ENCODE results near the gene MYH16.
"Not testable (repeated sequence)": the region's sequence is repeated elsewhere in the genome, so short reads cannot be mapped to it uniquely, and the experiment has no call there.

Gene MYH16

DNA sequence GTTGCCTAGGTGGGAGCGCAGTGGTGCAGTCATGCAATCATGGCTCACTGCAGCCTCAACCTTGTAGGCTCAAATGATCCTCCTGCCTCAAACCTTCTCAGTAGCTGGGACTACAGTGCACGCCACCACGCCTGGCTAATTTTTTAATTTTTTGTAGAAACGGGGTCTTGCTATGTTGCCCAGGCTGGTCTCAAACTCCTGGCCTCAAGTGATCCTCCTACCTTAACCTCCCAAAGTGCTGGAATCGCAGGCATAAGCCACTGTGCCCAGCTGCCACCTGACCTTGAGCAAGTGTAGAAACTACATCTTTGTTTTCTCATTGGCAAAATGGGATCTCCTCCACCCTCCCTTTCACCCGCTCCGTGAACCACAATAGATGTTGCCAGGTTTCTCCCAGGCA, 15.0 kb upstream of the MYH16 start:
- H3K4me3 ChIP-seq (ENCODE audit: extremely low read depth, insufficient read depth, low read length, poor library complexity, severe bottlenecking), result no peak overlapping the region
- no peaks in the 10 kb centered on the region for H3K9me3 ChIP-seq (ENCODE audit: control insufficient read depth, low read length)
- 87 to 92% methylated on average over 7 of the region's 7 CpGs for WGBS, 2 experiments (ENCODE audit: insufficient coverage in 2 of 2)
- no peaks in the 10 kb centered on the region for H3K4me1 ChIP-seq (ENCODE audit: control insufficient read depth, insufficient read depth, low read length, poor library complexity, severe bottlenecking)
- no peaks in the 10 kb centered on the region for H3K36me3 ChIP-seq (ENCODE audit: control insufficient read depth, insufficient read depth, low read length)
- no peak overlapping the region for H3K27ac ChIP-seq (ENCODE audit: low read depth, low read length, severe bottlenecking)

DNA sequence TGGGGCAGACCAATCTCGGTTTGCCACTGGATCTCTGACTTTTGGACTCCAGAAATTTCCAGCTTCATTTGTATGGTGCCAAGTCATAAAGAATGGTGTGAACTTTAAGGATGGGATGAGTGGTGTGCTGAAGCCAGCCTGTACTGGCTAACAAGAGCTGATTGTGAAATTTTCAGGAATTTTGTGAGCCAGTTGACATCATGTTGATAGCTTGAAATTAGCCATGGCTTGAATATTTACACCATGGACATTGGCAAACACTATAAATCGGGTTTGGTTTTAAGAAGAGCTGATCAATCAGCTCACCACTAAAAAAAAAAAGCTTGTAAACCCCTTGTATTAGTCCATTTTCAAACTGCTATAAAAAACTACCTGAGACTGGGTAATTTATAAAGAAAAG, 14.1 kb upstream of the MYH16 start:
- WGBS, 2 experiments (ENCODE audit: insufficient coverage in 2 of 2), result 86% methylated on average over 1 of the region's 2 CpGs; no CpG with 5 or more reads in 1 of the 2 experiments
- H3K9me3 ChIP-seq (ENCODE audit: control insufficient read depth, low read length), result no peaks in the 10 kb centered on the region
- H3K4me3 ChIP-seq (ENCODE audit: extremely low read depth, insufficient read depth, low read length, poor library complexity, severe bottlenecking), result no peak overlapping the region
- no peak overlapping the region for H3K27ac ChIP-seq (ENCODE audit: low read depth, low read length, severe bottlenecking)
- no peaks in the 10 kb centered on the region for H3K4me1 ChIP-seq (ENCODE audit: control insufficient read depth, insufficient read depth, low read length, poor library complexity, severe bottlenecking)
- H3K36me3 ChIP-seq (ENCODE audit: control insufficient read depth, insufficient read depth, low read length), result no peaks in the 10 kb centered on the region

DNA sequence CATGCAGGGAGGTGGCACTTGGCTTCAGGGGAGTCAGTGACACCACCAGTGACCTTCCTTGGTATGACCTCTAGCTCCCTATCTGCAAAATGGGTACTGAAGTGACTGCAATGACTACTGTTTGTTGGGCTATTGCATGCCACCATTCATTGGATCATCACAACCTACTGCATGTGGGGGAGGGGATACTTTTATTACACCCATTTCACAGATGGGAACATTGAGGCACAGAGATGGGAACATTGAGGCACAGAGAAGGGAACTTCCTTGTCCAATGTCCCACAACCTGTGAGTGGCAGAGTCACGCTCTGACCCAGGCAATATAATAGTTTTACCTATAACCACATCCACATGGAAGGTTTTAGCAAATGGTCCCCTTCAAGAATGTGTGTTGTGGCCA, 12.2 kb upstream of the MYH16 start:
- no peak overlapping the region for H3K27ac ChIP-seq (ENCODE audit: low read depth, low read length, severe bottlenecking)
- no peaks in the 10 kb centered on the region for H3K9me3 ChIP-seq (ENCODE audit: control insufficient read depth, low read length)
- H3K4me1 ChIP-seq (ENCODE audit: control insufficient read depth, insufficient read depth, low read length, poor library complexity, severe bottlenecking), result no peaks in the 10 kb centered on the region
- no peak overlapping the region for H3K4me3 ChIP-seq (ENCODE audit: extremely low read depth, insufficient read depth, low read length, poor library complexity, severe bottlenecking)
- WGBS, 2 experiments (ENCODE audit: insufficient coverage in 2 of 2), result no CpG with 5 or more reads among the region's 1 CpG
- no peaks in the 10 kb centered on the region for H3K36me3 ChIP-seq (ENCODE audit: control insufficient read depth, insufficient read depth, low read length)

DNA sequence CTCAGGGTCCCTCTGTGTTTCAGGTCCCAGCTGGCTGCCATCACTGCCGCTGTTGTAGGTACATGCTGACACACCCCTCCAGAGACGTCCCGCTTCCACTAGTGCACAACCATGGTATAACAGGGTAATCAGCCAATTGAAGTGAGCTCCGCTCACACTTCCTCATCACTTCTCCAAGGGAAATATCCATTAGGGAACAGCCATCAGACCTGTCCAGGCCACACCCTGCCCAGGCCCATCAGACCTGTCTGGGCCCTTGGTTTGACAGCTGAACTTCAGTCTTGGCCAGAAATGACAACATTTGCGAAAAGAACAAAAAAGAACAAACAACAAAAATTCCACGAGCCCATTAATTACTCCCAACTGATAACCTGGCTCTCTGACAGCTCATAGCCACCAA, 11.0 kb upstream of the MYH16 start:
- no peaks in the 10 kb centered on the region for H3K9me3 ChIP-seq (ENCODE audit: control insufficient read depth, low read length)
- H3K4me1 ChIP-seq (ENCODE audit: control insufficient read depth, insufficient read depth, low read length, poor library complexity, severe bottlenecking), result no peaks in the 10 kb centered on the region
- H3K36me3 ChIP-seq (ENCODE audit: control insufficient read depth, insufficient read depth, low read length), result no peaks in the 10 kb centered on the region
- H3K4me3 ChIP-seq (ENCODE audit: extremely low read depth, insufficient read depth, low read length, poor library complexity, severe bottlenecking), result no peak overlapping the region
- WGBS, 2 experiments (ENCODE audit: insufficient coverage in 2 of 2), result 81 to 92% methylated on average over 4 to 5 of the region's 6 CpGs
- no peak overlapping the region for H3K27ac ChIP-seq (ENCODE audit: low read depth, low read length, severe bottlenecking)

DNA sequence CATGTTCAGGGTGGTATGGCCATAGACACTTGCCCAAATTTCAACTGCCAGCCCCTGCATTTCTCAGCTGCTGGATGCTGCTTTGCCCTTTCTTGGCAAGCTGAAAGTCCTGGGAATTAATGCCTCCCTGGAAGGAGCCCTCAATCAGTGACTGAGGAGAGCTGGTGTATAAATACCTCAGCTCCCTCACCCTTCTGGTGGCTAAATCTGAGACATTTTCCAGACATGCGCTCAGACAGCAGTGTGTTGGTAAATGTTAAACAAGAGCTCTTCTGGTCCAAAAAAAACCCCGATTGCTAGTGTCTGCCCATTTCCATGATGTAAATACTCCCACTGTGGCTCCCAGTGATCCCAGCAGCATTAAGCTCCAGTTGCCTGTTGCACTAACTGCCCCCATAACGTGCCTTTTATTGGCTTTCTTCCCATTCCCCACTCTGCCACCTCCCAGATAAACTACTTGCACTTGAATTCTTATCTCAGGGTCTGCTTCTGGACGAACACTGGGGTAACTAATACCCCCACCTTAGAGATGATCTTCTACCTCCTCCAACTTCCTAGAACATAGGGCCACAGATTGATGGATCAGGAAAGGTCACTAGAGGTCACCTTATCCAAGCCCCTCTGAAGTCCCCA, 6.7 kb upstream of the MYH16 start:
- Histone ChIP-seq H3K36me3 (ENCODE audit: control insufficient read depth, insufficient read depth, low read length) (no peaks in the 10 kb centered on the region), H3K4me1 (ENCODE audit: control insufficient read depth, insufficient read depth, low read length, poor library complexity, severe bottlenecking) (peaks cover 8% of the 10 kb centered on the region)

DNA sequence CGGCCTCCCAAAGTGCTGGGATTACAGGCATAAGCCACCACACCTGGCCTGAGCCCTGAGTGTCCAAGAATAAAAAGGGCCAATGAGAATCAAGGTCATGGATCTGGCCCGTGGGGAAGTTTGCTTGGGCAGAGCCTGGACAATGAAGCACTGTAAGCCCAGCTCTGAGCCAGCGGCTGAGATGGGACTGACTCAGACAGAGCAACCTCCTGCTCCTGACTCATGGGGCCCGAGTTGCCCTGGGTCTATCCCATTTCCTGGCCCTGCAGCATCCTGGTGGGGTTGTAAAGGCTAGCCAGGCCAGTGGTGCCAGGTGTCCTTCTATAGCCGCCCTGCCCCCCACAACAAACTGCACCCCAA, 5.2 kb upstream of the MYH16 start:
- WGBS, 2 experiments (ENCODE audit: insufficient coverage in 2 of 2), result 69 to 72% methylated on average over 5 of the region's 5 CpGs
- Histone ChIP-seq H3K4me1 (ENCODE audit: control insufficient read depth, insufficient read depth, low read length, poor library complexity, severe bottlenecking) (peaks cover 8% of the 10 kb centered on the region), H3K27ac (ENCODE audit: low read depth, low read length, severe bottlenecking) (no peak overlapping the region), H3K4me3 (ENCODE audit: extremely low read depth, insufficient read depth, low read length, poor library complexity, severe bottlenecking) (no peak overlapping the region), H3K36me3 (ENCODE audit: control insufficient read depth, insufficient read depth, low read length) (no peaks in the 10 kb centered on the region), H3K9me3 (ENCODE audit: control insufficient read depth, low read length) (no peaks in the 10 kb centered on the region)

More for the DNA sequence above, 6.7 kb upstream of the MYH16 start:
- WGBS, 2 experiments (ENCODE audit: insufficient coverage in 2 of 2), result 85 to 88% methylated on average over 3 to 4 of the region's 4 CpGs
- H3K9me3 ChIP-seq (ENCODE audit: control insufficient read depth, low read length), result no peaks in the 10 kb centered on the region
- H3K4me3 ChIP-seq (ENCODE audit: extremely low read depth, insufficient read depth, low read length, poor library complexity, severe bottlenecking), result no peak overlapping the region
- no peak overlapping the region for H3K27ac ChIP-seq (ENCODE audit: low read depth, low read length, severe bottlenecking)

DNA sequence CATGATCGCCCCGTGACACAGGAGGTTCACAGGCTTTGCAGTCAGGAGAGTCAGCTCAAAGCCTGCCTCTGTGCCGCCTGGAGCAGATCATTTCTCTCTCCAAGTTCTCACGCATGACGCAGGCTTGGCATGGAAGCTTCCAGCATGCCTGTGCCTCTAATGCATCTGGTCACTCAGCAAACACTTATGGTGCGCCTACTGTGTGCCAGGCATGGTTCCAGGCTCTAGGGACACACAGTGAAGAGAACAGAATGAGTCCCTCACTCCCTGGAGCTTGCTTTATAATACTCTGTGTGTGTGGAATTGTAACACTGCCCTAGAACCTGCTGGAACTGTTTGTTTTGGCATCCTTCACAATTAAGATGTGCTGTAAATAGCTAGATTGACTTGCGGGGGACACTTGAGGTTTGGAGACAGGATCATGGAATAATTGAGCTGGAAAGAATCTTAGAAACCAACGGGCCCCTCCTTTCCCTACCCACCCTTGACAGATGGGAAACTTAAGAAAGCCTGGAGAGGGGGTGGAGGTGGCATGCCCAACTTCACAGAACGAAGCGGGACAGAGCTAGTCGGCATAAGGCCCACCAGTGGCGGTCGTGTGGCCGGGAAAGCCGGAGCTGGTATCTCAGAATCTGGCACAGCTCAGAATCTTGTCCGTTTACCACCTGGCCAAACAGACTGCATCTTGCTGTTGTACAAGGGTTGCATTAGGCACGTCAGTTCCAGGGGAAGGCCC, 4.6 kb upstream of the MYH16 start:
- H3K4me1 ChIP-seq (ENCODE audit: control insufficient read depth, insufficient read depth, low read length, poor library complexity, severe bottlenecking), result peaks cover 8% of the 10 kb centered on the region
- H3K4me3 ChIP-seq (ENCODE audit: extremely low read depth, insufficient read depth, low read length, poor library complexity, severe bottlenecking), result no peak overlapping the region
- 93 to 97% methylated on average over 14 to 15 of the region's 17 CpGs for WGBS, 2 experiments (ENCODE audit: insufficient coverage in 2 of 2)
- no peaks in the 10 kb centered on the region for H3K36me3 ChIP-seq (ENCODE audit: control insufficient read depth, insufficient read depth, low read length)
- H3K27ac ChIP-seq (ENCODE audit: low read depth, low read length, severe bottlenecking), result no peak overlapping the region
- no peaks in the 10 kb centered on the region for H3K9me3 ChIP-seq (ENCODE audit: control insufficient read depth, low read length)

DNA sequence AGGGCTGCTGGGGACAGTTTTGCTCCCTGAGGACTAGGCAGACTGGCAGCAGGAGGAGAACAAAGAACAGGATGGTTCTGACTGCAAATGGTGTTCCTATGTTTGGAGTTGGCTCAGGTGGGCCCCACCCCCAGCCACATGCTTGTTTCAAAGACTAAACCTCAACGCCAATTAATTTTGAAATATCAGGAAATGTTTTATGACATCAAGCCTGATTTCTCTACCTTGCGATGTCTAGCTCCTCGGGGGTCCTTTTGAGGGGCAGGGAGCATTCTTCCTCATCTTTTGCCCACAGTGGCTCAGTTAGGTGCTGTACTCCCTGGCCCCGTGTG, 4.1 kb upstream of the MYH16 start:
- Histone ChIP-seq H3K27ac (ENCODE audit: low read depth, low read length, severe bottlenecking) (no peak overlapping the region), H3K36me3 (ENCODE audit: control insufficient read depth, insufficient read depth, low read length) (no peaks in the 10 kb centered on the region), H3K9me3 (ENCODE audit: control insufficient read depth, low read length) (no peaks in the 10 kb centered on the region), H3K4me3 (ENCODE audit: extremely low read depth, insufficient read depth, low read length, poor library complexity, severe bottlenecking) (no peak overlapping the region), H3K4me1 (ENCODE audit: control insufficient read depth, insufficient read depth, low read length, poor library complexity, severe bottlenecking) (peaks cover 8% of the 10 kb centered on the region)
- WGBS, 2 experiments (ENCODE audit: insufficient coverage in 2 of 2), result 90 to 97% methylated on average over 3 to 4 of the region's 4 CpGs

DNA sequence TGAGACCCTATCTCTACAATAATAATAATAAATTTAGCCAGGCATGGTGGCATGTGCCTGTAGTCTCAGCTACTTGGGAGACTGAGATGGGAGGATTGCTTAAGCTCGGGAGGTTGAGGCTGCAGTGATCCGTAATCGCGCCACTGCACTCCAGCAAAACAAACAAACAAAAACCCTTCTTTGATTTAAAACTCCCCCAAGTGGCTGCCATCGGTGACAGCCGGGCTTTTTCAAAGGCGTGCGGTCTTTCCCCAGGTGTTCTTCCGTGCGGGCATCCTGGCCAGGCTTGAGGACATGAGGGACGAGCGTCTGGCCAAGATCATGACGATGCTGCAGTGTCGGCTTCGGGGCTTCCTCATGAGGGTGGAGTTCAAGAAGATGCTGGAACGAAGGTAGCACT, 1.9 kb upstream of the MYH16 start:
- WGBS, 2 experiments (ENCODE audit: insufficient coverage in 2 of 2), result 75 to 83% methylated on average over 13 to 16 of the region's 16 CpGs

DNA sequence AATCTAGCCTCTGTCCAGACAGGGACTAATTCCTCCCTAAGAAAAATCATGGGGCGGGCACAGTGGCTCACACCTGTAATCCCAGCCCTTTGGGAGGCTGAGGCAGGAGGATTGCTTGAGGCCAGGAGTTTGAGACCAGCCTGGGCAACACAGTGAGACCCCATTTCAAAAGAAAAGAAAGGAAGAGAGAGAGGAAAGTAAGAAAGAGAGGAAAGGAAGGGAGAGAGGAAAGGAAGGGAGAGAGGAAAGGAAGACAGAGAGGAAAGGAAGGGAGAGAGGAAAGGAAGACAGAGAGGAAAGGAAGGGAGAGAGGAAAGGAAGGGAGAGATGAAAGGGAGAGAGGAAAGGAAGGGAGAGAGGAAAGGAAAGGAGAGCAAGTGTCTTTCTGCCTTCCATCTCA, 922 bp downstream of the MYH16 start:
- H3K27ac ChIP-seq (ENCODE audit: low read depth, low read length, severe bottlenecking); H3K4me3 ChIP-seq (ENCODE audit: extremely low read depth, insufficient read depth, low read length, poor library complexity, severe bottlenecking); H3K36me3 ChIP-seq (ENCODE audit: control insufficient read depth, insufficient read depth, low read length); H3K9me3 ChIP-seq (ENCODE audit: control insufficient read depth, low read length); H3K4me1 ChIP-seq (ENCODE audit: control insufficient read depth, insufficient read depth, low read length, poor library complexity, severe bottlenecking): not testable (repeated sequence)
- 75 to 100% methylated on average over 1 of the region's 1 CpG for WGBS, 2 experiments (ENCODE audit: insufficient coverage in 2 of 2)

More for the DNA sequence above, 1.9 kb upstream of the MYH16 start:
- Histone ChIP-seq H3K4me3 (ENCODE audit: extremely low read depth, insufficient read depth, low read length, poor library complexity, severe bottlenecking) (no peak overlapping the region), H3K9me3 (ENCODE audit: control insufficient read depth, low read length) (no peaks in the 10 kb centered on the region), H3K27ac (ENCODE audit: low read depth, low read length, severe bottlenecking) (no peak overlapping the region), H3K36me3 (ENCODE audit: control insufficient read depth, insufficient read depth, low read length) (no peaks in the 10 kb centered on the region), H3K4me1 (ENCODE audit: control insufficient read depth, insufficient read depth, low read length, poor library complexity, severe bottlenecking) (peaks cover 15% of the 10 kb centered on the region)

DNA sequence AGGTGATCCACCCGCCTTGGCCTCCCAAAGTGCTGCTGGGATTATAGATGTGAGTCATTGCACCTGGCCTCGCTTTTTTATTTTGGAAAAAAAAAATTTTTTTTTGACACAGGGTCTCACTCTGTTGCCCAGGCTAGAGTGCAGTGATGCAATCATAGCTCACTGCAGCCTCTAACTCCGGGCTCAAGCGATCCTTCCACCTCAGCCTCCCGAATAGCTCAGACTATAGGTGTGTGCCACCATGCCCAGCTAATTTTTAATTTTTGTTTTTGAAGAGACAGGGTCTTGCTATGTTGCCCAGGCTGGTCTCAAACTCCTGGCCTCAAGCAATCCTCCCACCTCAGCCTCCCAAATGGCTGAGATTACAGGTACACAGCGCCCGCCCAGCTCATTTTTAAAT, 2.3 kb downstream of the MYH16 start:
- H3K36me3 ChIP-seq (ENCODE audit: control insufficient read depth, insufficient read depth, low read length); H3K27ac ChIP-seq (ENCODE audit: low read depth, low read length, severe bottlenecking); H3K4me3 ChIP-seq (ENCODE audit: extremely low read depth, insufficient read depth, low read length, poor library complexity, severe bottlenecking); H3K9me3 ChIP-seq (ENCODE audit: control insufficient read depth, low read length); H3K4me1 ChIP-seq (ENCODE audit: control insufficient read depth, insufficient read depth, low read length, poor library complexity, severe bottlenecking): not testable (repeated sequence)
- WGBS, 2 experiments (ENCODE audit: insufficient coverage in 2 of 2), result 89 to 96% methylated on average over 6 to 7 of the region's 7 CpGs
